Measurements from ENCODE around the gene KAT2A.
A peak's percentile ranks its signal among the peaks of the same experiment; 100 is the strongest.
"Not testable (repeated sequence)": the region's sequence is repeated elsewhere in the genome, so short reads cannot be mapped to it uniquely, and the experiment has no call there.

Gene KAT2A

GRCh38 chr17:42120770-42121769 lies at the start of gene KAT2A:
KAT2A (minus strand) TSS chr17:42121367; CDS start chr17:42121304, 63 bp downstream.
- H3K4me3 ChIP-seq (ENCODE audit: low read length), result peak within 1 kb of the TSS; percentile 14
- no peak for TF ChIP-seq ZNF274 (IDR thresholded peaks at IDR 0.05; ENCODE audit: low read depth, low read length)

GRCh38 chr17:42169351-42169750 lies 48.2 kb upstream of the KAT2A start:
- no peak for TF ChIP-seq ZNF274 (IDR thresholded peaks at IDR 0.05; ENCODE audit: low read depth, low read length)
- H3K4me3 ChIP-seq (ENCODE audit: low read length), result no peak overlapping the region

GRCh38 chr17:42167807-42168206 lies 46.6 kb upstream of the KAT2A start:
- no peak for TF ChIP-seq ZNF274 (IDR thresholded peaks at IDR 0.05; ENCODE audit: low read depth, low read length)
- no peak overlapping the region for H3K4me3 ChIP-seq (ENCODE audit: low read length)

GRCh38 chr17:42166196-42166763 lies 45.1 kb upstream of the KAT2A start:
- no peak overlapping the region for H3K4me3 ChIP-seq (ENCODE audit: low read length)
- no peak for TF ChIP-seq ZNF274 (IDR thresholded peaks at IDR 0.05; ENCODE audit: low read depth, low read length)

GRCh38 chr17:42165751-42166150 lies 44.6 kb upstream of the KAT2A start:
- no peak for TF ChIP-seq ZNF274 (IDR thresholded peaks at IDR 0.05; ENCODE audit: low read depth, low read length)
- H3K4me3 ChIP-seq (ENCODE audit: low read length), result no peak overlapping the region

- no peak overlapping the region for H3K4me3 ChIP-seq (ENCODE audit: low read length)
- no peak for TF ChIP-seq ZNF274 (IDR thresholded peaks at IDR 0.05; ENCODE audit: low read depth, low read length)
Measured at GRCh38 chr17:42163696-42164407, 42.7 kb upstream of the KAT2A start.

GRCh38 chr17:42163113-42163512 lies 41.9 kb upstream of the KAT2A start:
- no peak overlapping the region for H3K4me3 ChIP-seq (ENCODE audit: low read length)

GRCh38 chr17:42160531-42160910 lies 39.4 kb upstream of the KAT2A start:
- no peak for TF ChIP-seq ZNF274 (IDR thresholded peaks at IDR 0.05; ENCODE audit: low read depth, low read length)
- H3K4me3 ChIP-seq (ENCODE audit: low read length), result no peak overlapping the region

More at GRCh38 chr17:42163113-42163512, 41.9 kb upstream of the KAT2A start:
- no peak for TF ChIP-seq ZNF274 (IDR thresholded peaks at IDR 0.05; ENCODE audit: low read depth, low read length)

GRCh38 chr17:42159796-42160530 lies 38.8 kb upstream of the KAT2A start:
- no peak for TF ChIP-seq ZNF274 (IDR thresholded peaks at IDR 0.05; ENCODE audit: low read depth, low read length)
- no peak overlapping the region for H3K4me3 ChIP-seq (ENCODE audit: low read length)

GRCh38 chr17:42155614-42156045 lies 34.5 kb upstream of the KAT2A start:
- no peak for TF ChIP-seq ZNF274 (IDR thresholded peaks at IDR 0.05; ENCODE audit: low read depth, low read length)
- H3K4me3 ChIP-seq (ENCODE audit: low read length), result peak overlapping the region; percentile 57; the same call in 1 of the 2 replicates

GRCh38 chr17:42153919-42154742 lies 33.0 kb upstream of the KAT2A start:
- TF ChIP-seq ZNF274 (IDR thresholded peaks at IDR 0.05; ENCODE audit: low read depth, low read length), result no peak
- H3K4me3 ChIP-seq (ENCODE audit: low read length), result peak overlapping the region; percentile 97

- no peak overlapping the region for H3K4me3 ChIP-seq (ENCODE audit: low read length)
- TF ChIP-seq ZNF274 (IDR thresholded peaks at IDR 0.05; ENCODE audit: low read depth, low read length), result no peak
Measured at GRCh38 chr17:42146911-42147607, 25.9 kb upstream of the KAT2A start.

GRCh38 chr17:42143138-42143537 lies 22.0 kb upstream of the KAT2A start:
- H3K4me3 ChIP-seq (ENCODE audit: low read length), result not testable (repeated sequence)
